Ecto neural progenitor cell (in vitro differentiated cells): Measurements from ENCODE around the gene TRPV3.
"Not testable (repeated sequence)": the region's sequence is repeated elsewhere in the genome, so short reads cannot be mapped to it uniquely, and the experiment has no call there.

Experiments used
- DNase-seq: peaks from one replicate; pipeline ENCODE4 v3.0.0-alpha.2; 2018; ENCODE audit warnings: low spot score

The TRPV3 gene

GRCh38 chr17:3573246-3574100 is 15.9 kb upstream of the TRPV3 start:
- DNase-seq, result no peak

DNA sequence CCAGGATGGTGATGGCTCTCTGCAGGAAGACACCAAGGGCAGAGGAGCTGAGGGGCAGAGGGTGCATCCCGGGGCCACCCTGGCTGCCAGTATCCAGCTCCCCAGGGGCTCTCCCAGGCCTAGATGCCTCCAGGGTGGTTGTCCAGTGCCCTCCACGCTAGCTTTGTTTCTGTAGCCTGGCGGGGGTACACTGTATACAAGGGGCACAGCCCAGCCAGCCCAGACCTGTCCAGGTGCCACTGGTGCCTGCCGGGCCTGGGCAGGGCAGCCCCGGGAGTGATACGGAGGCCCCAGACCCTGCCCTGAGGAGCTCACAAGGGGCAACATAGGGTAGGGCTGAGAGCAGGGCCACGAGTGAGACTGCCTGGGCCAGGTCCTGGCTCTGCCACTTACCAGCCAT is 14.6 kb upstream of the TRPV3 start:
- DNase-seq, result no peak

GRCh38 chr17:3571043-3571900 is 13.7 kb upstream of the TRPV3 start:
- no peak for DNase-seq

DNA sequence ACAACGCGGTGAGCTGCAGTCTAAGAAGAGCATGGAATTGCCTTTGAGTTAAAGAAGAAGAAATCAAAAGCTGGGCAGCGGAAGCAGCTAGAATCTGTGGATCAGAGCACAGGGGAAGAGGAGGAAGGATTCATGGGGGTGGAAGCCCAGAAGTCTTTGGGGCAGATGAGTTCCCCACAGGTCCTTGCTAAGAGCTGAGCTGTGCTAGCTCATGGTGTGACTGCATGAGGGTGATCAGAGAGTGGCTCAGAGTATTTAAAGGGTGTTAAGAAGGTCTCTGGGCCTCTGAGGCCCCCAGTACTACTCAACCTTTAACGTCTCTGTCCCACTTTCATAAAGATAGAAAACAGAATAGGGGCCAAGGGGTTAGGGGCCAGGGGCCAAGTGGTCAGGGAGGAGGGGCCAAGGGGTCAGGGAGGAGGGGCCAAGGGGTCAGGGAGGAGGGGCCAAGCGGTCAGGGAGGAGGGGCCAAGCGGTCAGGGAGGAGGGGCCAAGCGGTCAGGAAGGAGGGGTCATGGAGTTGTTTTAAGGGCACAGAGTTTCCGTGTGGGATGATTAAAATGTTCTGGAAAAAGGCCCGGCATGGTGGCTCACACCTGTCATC is 12.0 kb upstream of the TRPV3 start:
- no peak for DNase-seq

DNA sequence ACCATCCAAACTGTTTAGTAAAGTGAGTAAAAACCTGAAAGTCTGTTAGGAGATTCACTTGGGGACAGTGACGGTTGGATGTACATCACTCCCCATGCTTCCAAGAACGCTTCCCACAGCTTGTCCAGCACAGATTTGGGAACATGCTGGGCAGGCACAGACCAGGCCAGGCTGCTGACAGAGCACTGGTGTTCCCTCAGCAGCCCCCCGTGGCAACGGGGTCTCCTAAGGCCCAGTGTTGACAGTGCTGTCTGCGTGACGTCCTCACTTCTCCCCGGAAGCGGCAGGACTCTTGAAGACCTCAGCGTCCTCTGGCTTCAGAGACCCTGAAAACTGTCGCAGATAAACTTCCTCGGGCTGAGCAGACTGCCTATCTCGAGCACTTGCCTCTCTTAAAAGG is 8.9 kb upstream of the TRPV3 start:
- DNase-seq, result no peak

DNA sequence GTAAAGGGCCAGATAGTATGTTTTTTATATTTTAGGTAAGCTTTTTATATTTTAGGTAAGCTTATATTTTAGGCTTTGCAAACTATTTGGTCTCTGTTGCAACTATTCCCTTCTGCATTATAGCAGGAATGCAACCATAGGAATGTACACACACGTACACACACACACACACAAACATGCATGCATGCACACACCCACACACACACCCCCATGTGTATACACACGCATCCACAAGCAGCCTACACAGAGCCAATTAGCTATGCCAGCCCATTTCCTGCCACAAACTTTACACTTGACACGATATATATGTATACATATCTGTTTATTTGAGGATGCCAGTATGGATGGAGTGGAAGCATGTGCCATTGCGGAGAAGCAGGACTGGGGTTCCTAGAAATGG is 7.5 kb upstream of the TRPV3 start:
- no peak for DNase-seq

- DNase-seq, result not testable (repeated sequence)
Measured at GRCh38 chr17:3564241-3564640, 6.6 kb upstream of the TRPV3 start.

- DNase-seq, result no peak
Measured at GRCh38 chr17:3559270-3559645, 1.6 kb upstream of the TRPV3 start.

GRCh38 chr17:3558603-3559269 is 1.1 kb upstream of the TRPV3 start:
- peak; percentile 49 for DNase-seq

DNA sequence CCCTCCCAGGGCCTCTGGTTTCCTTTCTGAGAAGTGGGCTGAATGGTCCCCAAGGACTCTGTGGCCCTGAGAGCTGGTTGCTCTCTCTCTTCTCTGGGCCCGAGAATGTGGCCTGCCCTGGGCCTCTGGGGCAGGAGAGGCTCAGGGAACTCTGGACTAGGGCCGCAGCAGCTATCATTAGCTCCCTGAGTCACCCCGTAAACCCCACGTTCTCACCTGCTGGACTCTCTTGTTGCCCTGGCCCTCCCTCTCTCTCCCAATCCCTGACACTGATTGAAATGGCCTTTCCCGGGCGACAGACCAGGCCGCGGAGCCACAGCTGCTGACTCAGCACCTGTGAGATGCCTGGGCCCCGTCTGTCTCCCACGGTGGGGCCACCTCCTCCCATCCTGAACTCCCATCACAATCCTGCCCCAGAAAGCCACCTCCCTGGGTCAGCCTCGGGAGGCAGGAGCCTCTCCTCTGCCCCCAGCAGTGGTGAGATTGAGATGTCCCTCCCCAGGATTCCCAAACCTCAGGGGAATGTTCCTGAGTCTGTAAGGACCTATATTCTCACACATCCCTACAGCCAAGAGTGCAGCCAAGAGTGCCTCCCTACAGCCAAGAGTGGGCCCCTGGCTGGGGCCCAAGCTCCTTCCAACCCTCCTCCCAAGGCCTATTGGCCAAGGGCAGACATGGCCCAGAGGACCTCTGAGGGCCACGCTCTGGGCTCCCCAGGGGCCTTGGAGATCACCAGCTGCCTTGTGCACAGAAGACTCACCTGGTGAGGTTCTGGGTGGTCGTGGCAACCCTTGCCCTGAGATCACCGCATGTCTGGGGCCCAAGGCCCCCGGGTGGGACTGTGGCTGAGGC is 470 bp downstream of the TRPV3 start:
- peak; percentile 49 for DNase-seq

- DNase-seq, result no peak
Measured at GRCh38 chr17:3556239-3556915, 1.2 kb downstream of the TRPV3 start.

DNA sequence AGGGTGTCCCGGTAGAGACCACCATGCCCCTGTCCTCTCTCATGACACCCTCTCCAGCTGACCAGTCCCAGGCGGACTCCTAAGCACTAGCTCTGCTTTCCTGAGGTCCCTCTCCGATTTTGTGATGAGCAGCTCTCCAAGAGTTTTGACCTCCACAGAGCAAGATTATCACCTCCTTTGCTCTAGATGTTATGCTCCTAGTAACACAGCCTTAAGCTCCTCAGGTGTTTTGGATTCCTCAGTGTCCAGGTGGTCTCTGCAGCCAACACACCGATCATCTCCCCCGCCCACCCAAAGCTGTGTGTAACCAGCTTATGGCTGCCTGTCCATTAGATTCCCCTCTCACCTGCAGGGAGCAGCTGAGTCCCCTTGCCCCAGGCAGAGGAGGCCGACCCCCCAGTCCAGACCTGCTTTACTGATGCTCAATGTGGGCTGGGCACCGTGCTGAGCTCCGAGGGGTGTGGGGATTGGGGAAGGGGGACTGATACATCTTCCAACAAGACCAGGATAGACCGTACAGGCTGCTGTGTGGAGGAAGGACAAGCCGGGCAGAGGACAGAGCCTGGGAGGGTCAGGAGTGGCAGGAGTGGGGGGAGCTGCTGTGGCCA is 2.3 kb downstream of the TRPV3 start:
- peak; percentile 42 for DNase-seq

- peak; percentile 45 for DNase-seq
Measured at GRCh38 chr17:3554440-3554839, 3.2 kb downstream of the TRPV3 start.

DNA sequence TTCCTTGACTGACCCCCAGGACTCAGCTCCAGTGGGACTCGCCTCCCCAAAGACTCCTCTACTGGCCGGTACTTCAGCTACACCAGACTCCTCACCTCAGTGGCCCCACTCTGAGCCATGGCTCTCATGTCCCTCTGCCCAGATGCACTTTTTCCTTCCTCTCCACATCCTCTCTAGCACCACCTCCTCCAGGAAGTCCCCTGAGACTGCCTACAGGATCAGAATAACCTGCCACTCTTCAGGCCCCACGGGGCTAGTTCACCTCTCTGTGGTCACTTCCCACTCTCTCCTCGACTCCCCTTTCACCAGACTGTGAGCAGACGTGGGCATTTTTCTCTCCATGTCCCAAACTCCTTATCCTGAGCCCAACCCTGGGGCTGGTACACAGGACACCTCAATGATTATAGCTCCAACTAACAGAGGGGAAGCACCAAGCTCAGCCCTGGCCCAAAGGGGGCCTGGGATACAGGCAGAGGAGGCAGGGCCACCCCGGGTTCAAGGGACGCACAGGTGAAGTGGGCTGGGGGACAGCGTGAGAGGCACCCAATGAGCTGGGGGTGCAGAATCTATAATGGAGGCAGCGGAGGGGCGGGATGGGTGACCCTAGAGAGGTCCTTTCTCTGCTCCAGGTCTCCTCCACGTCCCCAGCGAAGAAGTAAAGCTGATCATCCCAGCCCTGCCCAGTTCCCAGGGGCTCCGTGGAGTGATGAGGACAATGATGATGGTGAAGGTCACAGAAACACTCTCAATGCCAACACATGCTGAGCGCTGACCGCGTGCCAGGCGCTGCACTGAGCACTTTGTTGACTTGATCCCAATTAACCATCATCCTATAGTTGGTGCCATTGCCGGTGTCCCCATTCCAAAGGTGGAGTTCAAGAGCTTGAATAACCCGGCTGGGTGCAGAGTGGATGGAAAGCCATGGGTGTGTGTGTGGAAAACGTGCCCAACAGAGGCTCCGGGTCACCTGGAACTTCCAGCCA is 3.9 kb downstream of the TRPV3 start:
- DNase-seq, result no peak

GRCh38 chr17:3552916-3553315 is 4.7 kb downstream of the TRPV3 start:
- peak; percentile 46 for DNase-seq

- no peak for DNase-seq
Measured at GRCh38 chr17:3551189-3551588, 6.4 kb downstream of the TRPV3 start.

- no peak for DNase-seq
Measured at GRCh38 chr17:3549610-3550162, 7.9 kb downstream of the TRPV3 start.

GRCh38 chr17:3547628-3548027 is 10.0 kb downstream of the TRPV3 start:
- DNase-seq, result no peak

- no peak for DNase-seq
Measured at GRCh38 chr17:3546997-3547396, 10.6 kb downstream of the TRPV3 start.
